A549 (cell line): ENCODE data around the gene NT5C3A. TPM values are rescaled to one million over a fixed set of nuclear protein-coding genes. Genes with fewer than 3 reads are reported as not detected.

ENCODE experiments used
- ATAC-seq, 2 experiments: fragments of 200-7000 bp in 1 of 2; fragments of >200 bp in 1 of 2; cut with Nextera tagmentation in 1 of 2; cut with Tn5 transposase in 1 of 2; 3 replicates each; pipeline versions ENCODE4 v1.8.0 to v1.9.1; 2018 to 2020; ENCODE audit warnings: mild to moderate bottlenecking in 1 of 2, moderate library complexity in 1 of 2
- CTCF ChIA-PET: fragments of 300-600 bp; sonication (Branson Sonifier 250); formaldehyde crosslinking; extraction: SDS; loops from one replicate; lab custom pipeline; 2021; ENCODE audit warnings: antibody characterized with exemption, inconsistent platforms; lab: Yijun Ruan, JAX
- POLR2A ChIA-PET: fragments of 350-600 bp; formaldehyde crosslinking; extraction: SDS; loops from one replicate; lab custom pipeline; 2021; ENCODE audit warnings: antibody characterized with exemption, inconsistent platforms; lab: Yijun Ruan, JAX
- DNase-seq, 2 experiments: peaks; one replicate each; pipeline versions ENCODE4 v3.0.0 to v3.0.0-alpha.2; 2011 to 2016; ENCODE audit warnings: low read depth in 1 of 2, low spot score in 1 of 2
- FAIRE-seq: peaks from 2 replicates; lab custom pipeline; 2011; peaks lifted over from hg19 to GRCh38; lab: Jason Lieb, UNC
- H3K27ac ChIP-seq, 2 experiments: fragments of >200 bp; sonication (Bioruptor Twin); formaldehyde crosslinking; 3 replicates each; pipeline ENCODE4 v1.5.1; 2016 to 2017
- H3K4me1 ChIP-seq: fragments of >200 bp; sonication (Bioruptor Twin); formaldehyde crosslinking; 3 replicates; pipeline ENCODE4 v1.6.1; 2016
- H3K4me2 ChIP-seq: fragments of >200 bp; sonication (Bioruptor Twin); formaldehyde crosslinking; 3 replicates; pipeline ENCODE4 v1.6.1; 2016
- H3K4me3 ChIP-seq: fragments of >200 bp; sonication (Bioruptor Twin); formaldehyde crosslinking; 3 replicates; pipeline ENCODE4 v1.5.1; 2016
- H3K9me3 ChIP-seq: fragments of >200 bp; sonication (Bioruptor Twin); formaldehyde crosslinking; 3 replicates; pipeline ENCODE4 v1.6.1; 2016
- CBX2 ChIP-seq: fragments of 200-600 bp; sonication (generic); IDR thresholded peaks from 2 replicates; pipeline ENCODE4 v1.6.1; 2016; ENCODE audit warnings: low read depth, mild to moderate bottlenecking, borderline replicate concordance
- CHD4 ChIP-seq: fragments of 200-600 bp; sonication (generic); IDR thresholded peaks from 2 replicates; pipeline ENCODE4 v1.6.1; 2016; ENCODE audit warnings: antibody characterized with exemption, mild to moderate bottlenecking, borderline replicate concordance
- GATA3 ChIP-seq: IDR thresholded peaks from 2 replicates; pipeline ENCODE4 v1.6.1; 2012; ENCODE audit warnings: borderline replicate concordance
- KDM5A ChIP-seq: fragments of 200-600 bp; sonication (generic); IDR thresholded peaks from 2 replicates; pipeline ENCODE4 v1.6.1; 2016; ENCODE audit warnings: antibody characterized with exemption, mild to moderate bottlenecking
- MAFK ChIP-seq: fragments of 450-650 bp; IDR thresholded peaks from 2 replicates; pipeline ENCODE4 v1.6.1; 2014; ENCODE audit not compliant: partially characterized antibody
- MAZ ChIP-seq: fragments of 150-350 bp; IDR thresholded peaks from 2 replicates; pipeline ENCODE4 v1.6.1; 2014; ENCODE audit warnings: antibody characterized with exemption, low read depth, low read length, borderline replicate concordance
- MYC ChIP-seq: IDR thresholded peaks from 2 replicates; pipeline ENCODE4 v1.6.1; 2012; ENCODE audit warnings: mild to moderate bottlenecking, inconsistent platforms, low read length, improper control_type of control experiment, borderline replicate concordance
- NFE2L2 ChIP-seq: fragments of 150-350 bp; conservative IDR thresholded peaks from 2 replicates; pipeline ENCODE4 v1.6.1; 2014; ENCODE audit warnings: low read length
- NR3C1 ChIP-seq: fragments of >200 bp; sonication (Bioruptor Twin); formaldehyde crosslinking; IDR thresholded peaks from 3 replicates; pipeline ENCODE4 v1.6.1; 2017
- PHF8 ChIP-seq: fragments of 200-600 bp; sonication (generic); IDR thresholded peaks from 2 replicates; pipeline ENCODE4 v1.6.1; 2016; ENCODE audit warnings: low read depth, mild to moderate bottlenecking, antibody characterized with exemption, moderate library complexity, borderline replicate concordance
- RAD21 ChIP-seq, 2 experiments: fragments of >200 bp in 1 of 2; sonication (Bioruptor Twin) in 1 of 2; formaldehyde crosslinking in 1 of 2; IDR thresholded peaks in 1 of 2; conservative IDR thresholded peaks in 1 of 2; 2 replicates in 1 of 2; 3 replicates in 1 of 2; pipeline ENCODE4 v1.6.1; 2012 to 2018; ENCODE audit warnings: inconsistent platforms in 1 of 2
- RNF2 ChIP-seq: fragments of 200-600 bp; sonication (generic); IDR thresholded peaks from 2 replicates; pipeline ENCODE4 v1.6.1; 2016; ENCODE audit warnings: low read depth, mild to moderate bottlenecking, antibody characterized with exemption, moderate library complexity, borderline replicate concordance
- SREBF2 ChIP-seq: fragments of 450-650 bp; IDR thresholded peaks from 2 replicates; pipeline ENCODE4 v1.6.1; 2014; ENCODE audit warnings: mild to moderate bottlenecking, moderate library complexity
- WGBS: methylation state at CpG from one replicate; pipeline ENCODE4 v1.1.6; 2017; ENCODE audit errors: missing lambda C conversion rate; 5-methylcytosine and 5-hydroxymethylcytosine counted together
- polyA plus RNA-seq, 4 experiments: library from polyadenylated mRNA; depleted of rRNA in 3 of 4; stranded (reverse); fragments of >200 nt; fragmentation: RNase III in 1 of 4; extraction: RNeasy Plus Mini Kit Qiagen cat#74134 plus additional on column Dnase treatment in 1 of 4; gene quantifications; 2 replicates in 3 of 4; 3 replicates in 1 of 4; pipeline ENCODE4 v1.2.3, GENCODE V29; 2011 to 2017
- TF ChIP-seq, protein P1 (sequence below): fragments of 450-650 bp; IDR thresholded peaks from 2 replicates; pipeline ENCODE4 v1.6.1; 2014; ENCODE audit warnings: antibody characterized with exemption
- TF ChIP-seq, protein P2 (sequence below): IDR thresholded peaks from 2 replicates; pipeline ENCODE4 v1.6.1; 2012
- TF ChIP-seq, protein P3 (sequence below): fragments of 200-600 bp; sonication (generic); IDR thresholded peaks from 2 replicates; pipeline ENCODE4 v1.6.1; 2016; ENCODE audit warnings: antibody characterized with exemption, mild to moderate bottlenecking, moderate library complexity
- TF ChIP-seq, protein P4 (sequence below): fragments of 250-450 bp; sonication (Bioruptor Pico); IDR thresholded peaks from 2 replicates; pipeline ENCODE4 v1.5.0; 2020; ENCODE audit warnings: low read depth, mild to moderate bottlenecking, moderate library complexity

NT5C3A gene
- polyA plus RNA-seq, 2 of the 4 experiments (the other 2 are of a cell fraction): 38.2 to 59.6 TPM

DNA sequence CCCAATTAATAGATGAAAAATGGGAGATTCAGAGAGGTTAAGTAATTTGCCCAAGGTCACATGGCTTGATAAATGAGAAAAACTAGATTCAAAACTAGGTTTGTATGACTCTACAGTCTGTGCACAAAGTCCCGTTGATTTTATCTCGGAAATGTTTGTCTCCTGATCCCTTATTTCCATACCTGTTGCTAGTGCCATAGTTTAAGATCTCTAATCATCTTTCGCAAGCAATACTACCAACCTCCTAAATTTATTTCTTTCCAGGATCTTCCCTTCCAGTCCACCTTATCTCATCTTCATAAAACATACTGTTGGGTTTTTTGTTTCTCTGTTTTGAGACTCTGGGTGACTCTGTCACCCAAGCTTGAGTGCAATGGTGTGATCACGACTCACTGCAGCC, 2.9 kb downstream of the NT5C3A start:
- no peak for TF ChIP-seq KDM5A
- no peak for TF ChIP-seq RNF2
- TF ChIP-seq GATA3: no peak
- no peak for TF ChIP-seq MAZ
- TF ChIP-seq NR3C1: no peak
- no peak for TF ChIP-seq MAFK
- TF ChIP-seq, protein P1, sequence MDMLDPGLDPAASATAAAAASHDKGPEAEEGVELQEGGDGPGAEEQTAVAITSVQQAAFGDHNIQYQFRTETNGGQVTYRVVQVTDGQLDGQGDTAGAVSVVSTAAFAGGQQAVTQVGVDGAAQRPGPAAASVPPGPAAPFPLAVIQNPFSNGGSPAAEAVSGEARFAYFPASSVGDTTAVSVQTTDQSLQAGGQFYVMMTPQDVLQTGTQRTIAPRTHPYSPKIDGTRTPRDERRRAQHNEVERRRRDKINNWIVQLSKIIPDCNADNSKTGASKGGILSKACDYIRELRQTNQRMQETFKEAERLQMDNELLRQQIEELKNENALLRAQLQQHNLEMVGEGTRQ: no peak
- no peak for TF ChIP-seq CHD4
- no peak for TF ChIP-seq CBX2
- no peak for TF ChIP-seq NFE2L2
- no peak for TF ChIP-seq RAD21 (conservative IDR thresholded peaks at IDR 0.05 in 1 of 2, IDR thresholded peaks at IDR 0.05 in 1 of 2)
- TF ChIP-seq PHF8: no peak
- DNase-seq (no peak), ATAC-seq (no peak), FAIRE-seq (no peak)
- Histone ChIP-seq H3K4me2 (no peak overlapping the region), H3K27ac (no peak overlapping the region), H3K4me1 (peaks cover 14% of the 10 kb centered on the region; the same call in 2 of the 3 replicates), H3K9me3 (no peaks in the 10 kb centered on the region), H3K4me3 (no peak overlapping the region)
- WGBS: 49% methylated on average over 4 of the region's 4 CpGs
- ChIA-PET CTCF (interaction anchor here (0.6 to 0.7 kb wide), 2 partner anchors 50 to 102 kb away, joined by 3 read pairs; partner anchors contain the start of genes FKBP9 and RP9), POLR2A (no interaction called here)

DNA sequence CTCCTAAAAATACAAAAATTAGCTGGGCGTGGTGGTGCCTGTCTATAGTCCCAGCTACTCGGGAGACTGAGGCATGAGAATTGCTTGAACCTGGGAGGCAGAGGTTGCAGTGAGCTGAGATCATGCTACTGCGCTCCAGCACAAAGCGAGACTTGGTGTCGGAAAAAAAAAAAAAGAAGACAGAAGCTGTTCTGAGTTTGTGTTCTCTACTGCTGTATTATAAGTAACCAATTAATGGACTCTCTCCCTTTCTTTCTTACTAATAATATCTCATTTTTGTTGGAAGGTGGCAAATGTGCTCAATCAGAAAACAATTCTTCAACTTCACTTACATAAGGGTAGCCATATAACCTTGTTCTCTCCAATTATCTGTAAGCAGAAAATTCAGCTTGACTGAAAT, 7.4 kb downstream of the NT5C3A start:
- DNase-seq: no peak
- H3K4me2 ChIP-seq: no peak overlapping the region
- no peak for ATAC-seq
- no peaks in the 10 kb centered on the region for H3K9me3 ChIP-seq
- ChIA-PET CTCF (interaction anchor here (1.1 to 1.7 kb wide), 3 partner anchors 11 to 53 kb away, joined by 3 to 5 read pairs (median 3); no protein-coding TSS in a partner anchor), POLR2A (no interaction called here)
- FAIRE-seq: no peak
- H3K4me3 ChIP-seq: no peak overlapping the region
- no peak overlapping the region for H3K27ac ChIP-seq
- WGBS: 94% methylated on average over 5 of the region's 5 CpGs
- peaks cover 9% of the 10 kb centered on the region; the same call in 2 of the 3 replicates for H3K4me1 ChIP-seq
- TF ChIP-seq NR3C1 (no peak), MYC (no peak), SREBF2 (no peak), PHF8 (no peak)
- TF ChIP-seq, protein P2, sequence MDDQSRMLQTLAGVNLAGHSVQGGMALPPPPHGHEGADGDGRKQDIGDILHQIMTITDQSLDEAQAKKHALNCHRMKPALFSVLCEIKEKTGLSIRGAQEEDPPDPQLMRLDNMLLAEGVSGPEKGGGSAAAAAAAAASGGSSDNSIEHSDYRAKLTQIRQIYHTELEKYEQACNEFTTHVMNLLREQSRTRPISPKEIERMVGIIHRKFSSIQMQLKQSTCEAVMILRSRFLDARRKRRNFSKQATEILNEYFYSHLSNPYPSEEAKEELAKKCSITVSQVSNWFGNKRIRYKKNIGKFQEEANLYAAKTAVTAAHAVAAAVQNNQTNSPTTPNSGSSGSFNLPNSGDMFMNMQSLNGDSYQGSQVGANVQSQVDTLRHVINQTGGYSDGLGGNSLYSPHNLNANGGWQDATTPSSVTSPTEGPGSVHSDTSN: no peak
- TF ChIP-seq, protein P1: no peak
- TF ChIP-seq, protein P3, sequence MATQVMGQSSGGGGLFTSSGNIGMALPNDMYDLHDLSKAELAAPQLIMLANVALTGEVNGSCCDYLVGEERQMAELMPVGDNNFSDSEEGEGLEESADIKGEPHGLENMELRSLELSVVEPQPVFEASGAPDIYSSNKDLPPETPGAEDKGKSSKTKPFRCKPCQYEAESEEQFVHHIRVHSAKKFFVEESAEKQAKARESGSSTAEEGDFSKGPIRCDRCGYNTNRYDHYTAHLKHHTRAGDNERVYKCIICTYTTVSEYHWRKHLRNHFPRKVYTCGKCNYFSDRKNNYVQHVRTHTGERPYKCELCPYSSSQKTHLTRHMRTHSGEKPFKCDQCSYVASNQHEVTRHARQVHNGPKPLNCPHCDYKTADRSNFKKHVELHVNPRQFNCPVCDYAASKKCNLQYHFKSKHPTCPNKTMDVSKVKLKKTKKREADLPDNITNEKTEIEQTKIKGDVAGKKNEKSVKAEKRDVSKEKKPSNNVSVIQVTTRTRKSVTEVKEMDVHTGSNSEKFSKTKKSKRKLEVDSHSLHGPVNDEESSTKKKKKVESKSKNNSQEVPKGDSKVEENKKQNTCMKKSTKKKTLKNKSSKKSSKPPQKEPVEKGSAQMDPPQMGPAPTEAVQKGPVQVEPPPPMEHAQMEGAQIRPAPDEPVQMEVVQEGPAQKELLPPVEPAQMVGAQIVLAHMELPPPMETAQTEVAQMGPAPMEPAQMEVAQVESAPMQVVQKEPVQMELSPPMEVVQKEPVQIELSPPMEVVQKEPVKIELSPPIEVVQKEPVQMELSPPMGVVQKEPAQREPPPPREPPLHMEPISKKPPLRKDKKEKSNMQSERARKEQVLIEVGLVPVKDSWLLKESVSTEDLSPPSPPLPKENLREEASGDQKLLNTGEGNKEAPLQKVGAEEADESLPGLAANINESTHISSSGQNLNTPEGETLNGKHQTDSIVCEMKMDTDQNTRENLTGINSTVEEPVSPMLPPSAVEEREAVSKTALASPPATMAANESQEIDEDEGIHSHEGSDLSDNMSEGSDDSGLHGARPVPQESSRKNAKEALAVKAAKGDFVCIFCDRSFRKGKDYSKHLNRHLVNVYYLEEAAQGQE: no peak
- TF ChIP-seq, protein P4, sequence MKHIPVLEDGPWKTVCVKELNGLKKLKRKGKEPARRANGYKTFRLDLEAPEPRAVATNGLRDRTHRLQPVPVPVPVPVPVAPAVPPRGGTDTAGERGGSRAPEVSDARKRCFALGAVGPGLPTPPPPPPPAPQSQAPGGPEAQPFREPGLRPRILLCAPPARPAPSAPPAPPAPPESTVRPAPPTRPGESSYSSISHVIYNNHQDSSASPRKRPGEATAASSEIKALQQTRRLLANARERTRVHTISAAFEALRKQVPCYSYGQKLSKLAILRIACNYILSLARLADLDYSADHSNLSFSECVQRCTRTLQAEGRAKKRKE (CRISPR knock-in tag): no peak
